ENCODE measurements around the gene QRICH2. TPM values are rescaled to one million over a fixed set of nuclear protein-coding genes. Genes with fewer than 3 reads are reported as not detected.

QRICH2 gene
- total and polyA plus RNA-seq, 4 donors = 0.56 to 6.1 (median 0.67) TPM

DNA sequence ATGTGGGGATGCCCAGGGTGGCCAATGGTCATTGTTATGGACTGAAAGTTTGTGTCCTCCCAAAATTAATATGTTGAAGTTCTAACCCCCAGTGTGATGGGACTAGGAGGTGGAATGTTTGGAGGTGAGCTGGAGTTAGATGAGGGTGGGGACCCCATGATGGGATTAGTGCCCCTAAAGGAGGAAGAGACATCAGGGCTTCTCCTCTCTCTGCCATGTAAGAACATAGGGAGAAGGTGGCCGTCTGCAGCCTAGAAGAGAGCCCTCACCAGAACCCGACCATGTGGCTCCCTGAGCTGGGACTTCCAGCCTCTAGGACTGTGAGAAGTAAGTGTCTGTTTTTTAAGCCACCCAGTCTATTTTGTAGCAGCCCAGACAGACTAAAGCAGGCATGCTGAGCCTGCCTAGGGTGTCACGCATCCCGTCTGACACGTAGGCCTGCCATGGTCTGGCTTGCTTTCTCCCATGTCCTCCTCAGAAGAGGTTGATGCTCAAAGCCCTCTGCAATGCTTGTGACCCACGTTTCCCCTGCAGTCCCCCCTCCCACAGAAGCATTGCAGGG lies 49.6 kb upstream of the QRICH2 start:
- 89% methylated on average over 6 of the region's 6 CpGs for WGBS
- H3K4me1 ChIP-seq (ENCODE audit: control insufficient read depth in 4 of 4, insufficient read depth in 4 of 4, low read length in 3 of 4) = peaks cover 0 to 9% (median 5%) of the 10 kb centered on the region in 4 donors
- no peak overlapping the region for H3K4me3 ChIP-seq (ENCODE audit: low read depth in 1 of 3, low read length in 3 of 3)
- H3K9ac ChIP-seq (ENCODE audit: low read depth in 1 of 2, low read length in 2 of 2) = no peak overlapping the region
- no peaks in the 10 kb centered on the region for H3K36me3 ChIP-seq (ENCODE audit: control insufficient read depth in 4 of 4, insufficient read depth in 3 of 4, low read depth in 1 of 4, low read length in 3 of 4)
- TF ChIP-seq JUND (IDR thresholded peaks at IDR 0.05) (no peak), HNF4G (IDR thresholded peaks at IDR 0.05) (no peak), REST (IDR thresholded peaks at IDR 0.05) (no peak), RAD21 (IDR thresholded peaks at IDR 0.05) (no peak), FOXA2 (IDR thresholded peaks at IDR 0.05) (no peak), NR2F2 (IDR thresholded peaks at IDR 0.05) (no peak), EGR1 (IDR thresholded peaks at IDR 0.05; ENCODE audit: low read depth in 2 of 2) (no peak), RXRA (IDR thresholded peaks at IDR 0.05) (no peak), FOXA1 (IDR thresholded peaks at IDR 0.05) (no peak), SP1 (IDR thresholded peaks at IDR 0.05) (no peak)
- TF ChIP-seq, protein P1, sequence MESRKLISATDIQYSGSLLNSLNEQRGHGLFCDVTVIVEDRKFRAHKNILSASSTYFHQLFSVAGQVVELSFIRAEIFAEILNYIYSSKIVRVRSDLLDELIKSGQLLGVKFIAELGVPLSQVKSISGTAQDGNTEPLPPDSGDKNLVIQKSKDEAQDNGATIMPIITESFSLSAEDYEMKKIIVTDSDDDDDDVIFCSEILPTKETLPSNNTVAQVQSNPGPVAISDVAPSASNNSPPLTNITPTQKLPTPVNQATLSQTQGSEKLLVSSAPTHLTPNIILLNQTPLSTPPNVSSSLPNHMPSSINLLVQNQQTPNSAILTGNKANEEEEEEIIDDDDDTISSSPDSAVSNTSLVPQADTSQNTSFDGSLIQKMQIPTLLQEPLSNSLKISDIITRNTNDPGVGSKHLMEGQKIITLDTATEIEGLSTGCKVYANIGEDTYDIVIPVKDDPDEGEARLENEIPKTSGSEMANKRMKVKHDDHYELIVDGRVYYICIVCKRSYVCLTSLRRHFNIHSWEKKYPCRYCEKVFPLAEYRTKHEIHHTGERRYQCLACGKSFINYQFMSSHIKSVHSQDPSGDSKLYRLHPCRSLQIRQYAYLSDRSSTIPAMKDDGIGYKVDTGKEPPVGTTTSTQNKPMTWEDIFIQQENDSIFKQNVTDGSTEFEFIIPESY (IDR thresholded peaks at IDR 0.05) = no peak
- TF ChIP-seq, protein P2, sequence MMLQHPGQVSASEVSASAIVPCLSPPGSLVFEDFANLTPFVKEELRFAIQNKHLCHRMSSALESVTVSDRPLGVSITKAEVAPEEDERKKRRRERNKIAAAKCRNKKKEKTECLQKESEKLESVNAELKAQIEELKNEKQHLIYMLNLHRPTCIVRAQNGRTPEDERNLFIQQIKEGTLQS (IDR thresholded peaks at IDR 0.05) = no peak
- DNase-seq (ENCODE audit: low spot score) = no peak
- no peaks in the 10 kb centered on the region for H3K9me3 ChIP-seq (ENCODE audit: control insufficient read depth in 4 of 4, low read length in 3 of 4)
- H3K27ac ChIP-seq (ENCODE audit: low read depth in 1 of 2, low read length in 2 of 2) = no peak overlapping the region
- no peaks in the 10 kb centered on the region for H3K27me3 ChIP-seq (ENCODE audit: control insufficient read depth in 4 of 4, insufficient read depth in 4 of 4, low read length in 3 of 4)

- Histone ChIP-seq H3K4me1 (ENCODE audit: control insufficient read depth in 4 of 4, insufficient read depth in 4 of 4, low read length in 3 of 4) (peaks cover 0 to 10% (median 8%) of the 10 kb centered on the region in 4 donors), H3K36me3 (ENCODE audit: control insufficient read depth in 4 of 4, insufficient read depth in 3 of 4, low read depth in 1 of 4, low read length in 3 of 4) (no peaks in the 10 kb centered on the region), H3K9me3 (ENCODE audit: control insufficient read depth in 4 of 4, low read length in 3 of 4) (no peaks in the 10 kb centered on the region), H3K27ac (ENCODE audit: low read depth in 1 of 2, low read length in 2 of 2) (no peak overlapping the region), H3K4me3 (ENCODE audit: low read depth in 1 of 3, low read length in 3 of 3) (no peak overlapping the region), H3K9ac (ENCODE audit: low read depth in 1 of 2, low read length in 2 of 2) (no peak overlapping the region), H3K27me3 (ENCODE audit: control insufficient read depth in 4 of 4, insufficient read depth in 4 of 4, low read length in 3 of 4) (no peaks in the 10 kb centered on the region)
- no peak for DNase-seq (ENCODE audit: low spot score)
- WGBS = 77% methylated on average over 12 of the region's 12 CpGs
- TF ChIP-seq RAD21 (IDR thresholded peaks at IDR 0.05) = no peak
- TF ChIP-seq JUND (IDR thresholded peaks at IDR 0.05) = no peak
- no peak for TF ChIP-seq TAF1 (conservative IDR thresholded peaks at IDR 0.05)
- TF ChIP-seq, protein P3, sequence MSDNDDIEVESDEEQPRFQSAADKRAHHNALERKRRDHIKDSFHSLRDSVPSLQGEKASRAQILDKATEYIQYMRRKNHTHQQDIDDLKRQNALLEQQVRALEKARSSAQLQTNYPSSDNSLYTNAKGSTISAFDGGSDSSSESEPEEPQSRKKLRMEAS (IDR thresholded peaks at IDR 0.05) = no peak
- TF ChIP-seq FOXA1 (IDR thresholded peaks at IDR 0.05) = no peak
- no peak for TF ChIP-seq REST (IDR thresholded peaks at IDR 0.05)
- TF ChIP-seq, protein P2 (IDR thresholded peaks at IDR 0.05) = no peak
These were observed 48.9 kb upstream of the QRICH2 start for GRCh38 chr17:76356803-76357456.

All from liver (tissue), 9 donors.